NCI-H1048 (cell line): ENCODE data around the gene UGT1A4.

Experiments used
- DNase-seq: peaks from one replicate; lab custom pipeline; 2025; lab: John Stamatoyannopoulos, UW

Gene UGT1A4

GRCh38 chr2:233791151-233791882 is 72.8 kb downstream of the UGT1A4 start:
- no peak for DNase-seq

- no peak for DNase-seq
Observed at GRCh38 chr2:233791883-233792329, 73.4 kb downstream of the UGT1A4 start.

GRCh38 chr2:233792720-233793119 is 74.2 kb downstream of the UGT1A4 start:
- no peak for DNase-seq

GRCh38 chr2:233793465-233794127 is 75.1 kb downstream of the UGT1A4 start:
- no peak for DNase-seq

- no peak for DNase-seq
Observed at GRCh38 chr2:233794128-233794658, 75.7 kb downstream of the UGT1A4 start.

- DNase-seq = no peak
Observed at GRCh38 chr2:233795735-233796171, 77.2 kb downstream of the UGT1A4 start.

- no peak for DNase-seq
Observed at GRCh38 chr2:233796254-233796653, 77.7 kb downstream of the UGT1A4 start.

- no peak for DNase-seq
Observed at GRCh38 chr2:233798335-233799086, 80.0 kb downstream of the UGT1A4 start.

- no peak for DNase-seq
Observed at GRCh38 chr2:233799087-233799665, 80.6 kb downstream of the UGT1A4 start.

GRCh38 chr2:233799716-233800115 is 81.2 kb downstream of the UGT1A4 start:
- no peak for DNase-seq

- DNase-seq = no peak
Observed at GRCh38 chr2:233800208-233800607, 81.7 kb downstream of the UGT1A4 start.

GRCh38 chr2:233801357-233802131 is 83.0 kb downstream of the UGT1A4 start:
- DNase-seq = no peak

- no peak for DNase-seq
Observed at GRCh38 chr2:233802132-233802815, 83.7 kb downstream of the UGT1A4 start.

GRCh38 chr2:233803292-233803911 is 84.9 kb downstream of the UGT1A4 start:
- DNase-seq = no peak

GRCh38 chr2:233803994-233804393 is 85.5 kb downstream of the UGT1A4 start:
- DNase-seq = no peak

- no peak for DNase-seq
Observed at GRCh38 chr2:233807215-233807865, 88.8 kb downstream of the UGT1A4 start.

- no peak for DNase-seq
Observed at GRCh38 chr2:233807966-233808935, 89.7 kb downstream of the UGT1A4 start.

- no peak for DNase-seq
Observed at GRCh38 chr2:233810385-233810784, 91.8 kb downstream of the UGT1A4 start.

- DNase-seq = no peak
Observed at GRCh38 chr2:233811087-233811486, 92.6 kb downstream of the UGT1A4 start.
